Stimulated activated CD8-positive, alpha-beta memory T cell treated with anti-CD3 and anti-CD28 coated beads, Interleukin-2, amount 100 ng/mL, for 48 hours (primary cell): ENCODE data around the gene MORN5.
"Not testable (repeated sequence)": the region's sequence is repeated elsewhere in the genome, so short reads cannot be mapped to it uniquely, and the experiment has no call there.

ENCODE experiments used
- DNase-seq, 2 donors: peaks; one replicate each; pipeline ENCODE4 v3.0.0-alpha.2; 2020; ENCODE audit warnings: low read depth in 2 of 2

MORN5 gene

GRCh38 chr9:122159026-122159924 lies at the start of gene MORN5, which contains the start of gene NDUFA8:
MORN5 (plus strand) TSS chr9:122159908; CDS start chr9:122159973, 65 bp downstream.
NDUFA8 (minus strand) TSS chr9:122159779; CDS start chr9:122159677, 102 bp downstream.
- peak; percentile 91 to 93 for DNase-seq

DNA sequence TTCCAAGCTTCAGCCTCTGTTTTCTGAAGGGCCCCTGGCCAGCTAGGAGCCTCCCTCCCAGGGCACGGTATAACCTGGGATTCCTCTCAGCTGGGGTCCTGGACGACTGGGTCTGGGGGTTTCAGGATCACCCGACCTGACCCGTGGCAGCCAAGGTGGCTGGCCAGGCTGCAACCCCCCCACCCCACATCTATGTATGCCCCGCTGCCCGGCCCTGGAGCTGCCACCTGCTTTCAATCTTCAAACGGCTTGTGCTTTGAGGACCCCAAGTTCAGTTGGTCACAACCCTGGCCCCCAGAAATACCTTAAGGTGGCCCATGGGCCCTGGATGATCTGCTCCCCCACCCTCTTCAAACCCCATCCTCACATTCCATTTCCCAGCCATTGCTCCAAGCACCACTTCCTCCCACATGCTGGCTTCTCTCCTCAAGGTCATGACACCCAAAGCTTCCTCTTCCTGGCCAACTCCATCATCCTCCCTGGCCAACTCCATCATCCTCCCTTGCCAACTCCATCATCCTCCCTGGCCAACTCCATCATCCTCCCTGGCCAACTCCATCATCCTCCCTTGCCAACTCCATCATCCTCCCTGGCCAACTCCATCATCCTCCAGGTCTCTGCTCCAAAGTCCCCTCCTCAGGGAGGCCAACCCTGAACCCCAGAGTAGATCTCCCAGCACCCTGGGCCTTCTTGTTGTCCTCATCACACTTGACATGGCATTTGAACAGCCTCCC lies 49.4 kb upstream of the MORN5 start:
- DNase-seq: no peak

GRCh38 chr9:122111413-122112085 lies 48.2 kb upstream of the MORN5 start:
- no peak for DNase-seq

DNA sequence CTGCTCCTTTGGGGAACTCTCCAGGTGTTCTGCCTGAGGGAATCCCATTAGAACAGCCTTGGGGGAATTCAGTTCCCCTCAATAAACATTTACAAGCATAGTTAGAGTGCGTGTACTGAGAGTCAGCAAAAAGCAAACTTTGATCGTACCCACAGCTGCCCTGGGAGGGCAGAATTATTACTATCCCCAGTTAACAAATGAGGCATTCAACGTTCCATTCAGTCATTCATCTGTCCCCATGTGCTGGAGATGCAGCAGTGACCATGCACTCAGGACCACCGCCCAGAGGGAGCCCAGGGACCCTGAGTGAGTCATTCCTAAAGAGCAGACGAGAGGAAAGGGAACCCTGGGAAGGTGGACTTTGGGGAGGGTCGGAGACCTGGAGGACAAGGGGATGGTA lies 47.5 kb upstream of the MORN5 start:
- DNase-seq: no peak

GRCh38 chr9:122113574-122113973 lies 46.1 kb upstream of the MORN5 start:
- no peak for DNase-seq

- no peak for DNase-seq
Measured at GRCh38 chr9:122115176-122116035, 44.3 kb upstream of the MORN5 start.

DNA sequence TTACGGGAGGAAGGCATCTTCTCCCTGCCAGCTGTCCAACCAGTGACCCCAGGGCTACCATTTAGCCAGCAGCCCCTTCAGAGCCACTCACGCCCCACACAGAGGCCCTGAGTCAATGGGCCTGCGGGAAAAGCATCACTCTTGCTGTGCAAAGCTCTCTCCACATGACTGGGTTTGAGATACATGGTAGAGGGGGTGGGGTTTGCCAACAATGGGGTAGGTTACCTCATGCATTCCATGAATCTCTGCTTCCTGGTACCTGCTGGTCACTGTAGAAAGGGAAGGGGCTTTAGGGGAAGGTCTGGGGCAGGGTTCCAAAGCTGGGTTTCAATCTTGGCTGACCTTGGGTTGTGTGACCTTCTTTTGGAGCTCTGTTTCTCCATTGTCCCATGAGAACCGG lies 43.7 kb upstream of the MORN5 start:
- DNase-seq: no peak

DNA sequence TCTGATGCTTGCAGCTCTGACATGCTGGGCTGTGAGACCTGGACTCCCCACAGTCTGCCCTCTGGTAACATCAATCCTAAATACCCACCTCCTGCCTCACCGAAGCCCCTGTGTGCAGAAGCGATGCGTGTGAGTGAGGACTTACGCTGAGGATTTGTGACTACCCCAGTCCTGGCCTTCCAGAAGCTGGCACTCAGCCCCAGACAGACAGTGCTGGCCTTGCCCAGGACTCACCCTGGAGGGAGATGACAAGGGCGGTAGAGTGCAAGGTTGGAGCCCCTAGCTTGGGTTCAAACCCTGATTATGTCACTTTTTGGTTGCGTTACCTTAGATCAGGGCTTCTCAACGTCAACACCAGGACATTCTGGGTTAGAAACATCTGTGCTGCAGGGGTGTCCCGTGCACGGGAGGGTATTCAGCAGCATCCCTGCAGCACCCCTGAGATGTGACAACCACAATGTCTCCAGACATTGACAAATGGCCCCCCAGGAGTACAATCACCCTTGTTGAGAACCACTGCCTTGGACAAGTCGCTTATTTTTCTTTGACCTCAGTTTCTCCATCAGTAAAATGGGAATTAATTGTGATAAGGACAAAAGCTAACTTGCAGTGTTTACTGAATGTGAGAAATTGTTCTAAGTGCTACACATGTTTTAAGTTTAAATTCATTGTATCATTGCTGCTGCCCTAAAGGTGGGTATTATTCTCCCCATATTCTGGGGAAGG lies 43.1 kb upstream of the MORN5 start:
- no peak for DNase-seq

GRCh38 chr9:122117241-122117640 lies 42.5 kb upstream of the MORN5 start:
- not testable (repeated sequence) for DNase-seq

- no peak for DNase-seq
Measured at GRCh38 chr9:122118343-122119165, 41.2 kb upstream of the MORN5 start.

DNA sequence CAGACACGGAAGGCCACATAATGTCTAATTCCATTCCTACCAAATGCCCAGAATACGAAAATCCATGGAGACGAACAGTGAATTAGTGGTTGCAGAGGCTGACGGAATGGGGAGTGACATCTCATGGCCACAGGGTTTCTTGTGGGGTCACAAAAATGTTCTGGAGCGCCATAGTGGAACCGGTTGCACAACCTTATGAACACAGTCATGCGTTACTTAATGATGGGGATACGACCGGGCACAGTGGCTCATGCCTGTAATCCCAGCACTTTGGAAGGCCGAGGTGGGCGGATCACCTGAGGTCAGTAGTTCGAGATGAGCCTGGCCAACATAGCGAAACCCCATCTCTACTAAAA lies 40.6 kb upstream of the MORN5 start:
- no peak for DNase-seq

DNA sequence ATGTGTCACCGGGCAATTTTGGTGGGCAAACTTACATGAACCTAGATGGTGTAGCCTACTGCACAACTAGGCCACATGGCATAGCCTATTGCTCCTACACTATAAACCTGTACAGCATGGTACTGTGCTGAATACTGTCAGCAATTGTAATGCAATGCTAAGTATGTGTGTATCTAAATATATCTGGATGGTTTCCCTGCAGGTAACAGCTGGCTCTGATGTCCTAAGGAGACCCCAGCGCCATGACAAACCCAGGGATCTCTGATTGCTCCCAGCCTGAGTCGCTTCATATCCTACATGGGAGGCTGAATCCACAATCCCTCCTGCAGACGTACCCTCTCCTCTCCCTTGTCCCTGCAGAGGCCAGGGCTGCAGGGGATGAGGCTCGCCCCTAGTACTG lies 40.0 kb upstream of the MORN5 start:
- no peak for DNase-seq

- DNase-seq: no peak
Measured at GRCh38 chr9:122120316-122121071, 39.2 kb upstream of the MORN5 start.

DNA sequence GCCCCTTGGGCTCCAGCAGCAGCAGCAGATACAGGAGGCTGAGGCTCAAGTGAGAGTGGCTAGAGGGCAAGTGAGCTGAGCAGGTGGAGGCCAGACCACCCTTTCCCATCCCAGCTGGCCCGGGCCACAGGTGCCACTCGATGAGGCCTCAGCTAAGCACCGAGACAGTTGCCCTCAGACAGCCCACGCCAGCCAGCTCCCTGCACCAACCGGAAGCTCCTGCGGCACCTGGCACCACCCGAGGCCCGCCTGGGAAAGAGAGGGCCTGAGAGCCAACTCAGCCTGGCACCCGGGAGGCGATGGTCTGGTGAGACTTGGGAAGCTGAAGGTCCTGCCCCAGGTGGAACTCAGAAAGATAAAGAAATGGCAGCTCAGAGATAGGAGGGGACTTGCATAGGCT lies 38.3 kb upstream of the MORN5 start:
- no peak for DNase-seq

GRCh38 chr9:122121931-122122330 lies 37.8 kb upstream of the MORN5 start:
- DNase-seq: no peak

- DNase-seq: no peak
Measured at GRCh38 chr9:122122468-122122867, 37.2 kb upstream of the MORN5 start.

- peak; percentile 54 to 73 for DNase-seq
Measured at GRCh38 chr9:122122903-122123632, 36.6 kb upstream of the MORN5 start.

DNA sequence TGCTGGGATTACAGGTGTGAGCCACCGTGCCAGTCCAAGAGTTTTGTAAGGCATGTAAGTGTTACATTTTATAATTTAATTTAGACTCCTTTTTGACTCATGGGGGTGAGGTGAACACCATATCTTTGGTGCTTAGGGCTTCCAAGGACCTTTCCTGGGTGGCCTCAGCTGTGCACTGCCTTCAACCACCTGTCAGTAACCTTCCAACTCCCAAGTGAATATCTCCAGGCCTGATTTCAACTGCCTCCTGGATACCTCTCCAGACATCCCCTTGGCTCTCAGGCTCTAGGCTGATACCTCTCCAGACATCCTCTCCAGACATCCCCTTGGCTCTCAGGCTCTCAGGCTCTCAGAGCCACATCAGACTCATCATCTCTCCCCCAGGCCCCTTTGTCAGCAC lies 35.7 kb upstream of the MORN5 start:
- DNase-seq: no peak
